Right atrium auricular region (tissue), 2 donors: ENCODE measurements around the gene ABHD17C. TPM values are rescaled to one million over a fixed set of nuclear protein-coding genes. Genes with fewer than 3 reads are reported as not detected.

Experiments
- DNase-seq: peaks from one replicate; pipeline ENCODE4 v3.0.0-alpha.2; 2019; ENCODE audit warnings: low spot score
- H3K27ac ChIP-seq, 2 donors: fragments of 200-600 bp; sonication (generic); 1 replicate in 1 of 2; 2 replicates in 1 of 2; pipeline ENCODE4 v1.5.1; 2016 to 2019
- H3K27me3 ChIP-seq, 2 donors: fragments of 200-600 bp; sonication (generic); one replicate each; pipeline versions ENCODE4 v1.5.1 to v1.6.0; 2017 to 2019
- H3K36me3 ChIP-seq: fragments of 200-600 bp; sonication (generic); one replicate; pipeline ENCODE4 v1.5.1; 2016
- H3K4me1 ChIP-seq, 2 donors: fragments of 200-600 bp; sonication (generic); one replicate each; pipeline versions ENCODE4 v1.5.1 to v1.6.0; 2017 to 2019
- H3K4me3 ChIP-seq, 2 donors: fragments of 200-600 bp; sonication (generic); 1 replicate in 1 of 2; 2 replicates in 1 of 2; pipeline ENCODE4 v1.5.1; 2017 to 2019; ENCODE audit warnings: mild to moderate bottlenecking in 1 of 2, moderate library complexity in 1 of 2
- H3K9me3 ChIP-seq, 2 donors: fragments of 200-600 bp; sonication (generic); one replicate each; pipeline ENCODE4 v1.5.1; 2019
- total RNA-seq, 2 donors: library from RNA; depleted of rRNA; stranded (reverse); fragments of >200 nt; gene quantifications; one replicate each; pipeline ENCODE4 v1.1.0, GENCODE V29; 2016
- TF ChIP-seq, protein P1 (sequence below), 2 donors: fragments of 200-600 bp; sonication (generic); IDR thresholded peaks; one replicate each; pipeline ENCODE4 v1.5.1; 2019; ENCODE audit warnings: antibody characterized with exemption in 2 of 2

The ABHD17C gene
- total RNA-seq, 2 donors from 2014 or later, result 1.0 to 1.7 TPM

DNA sequence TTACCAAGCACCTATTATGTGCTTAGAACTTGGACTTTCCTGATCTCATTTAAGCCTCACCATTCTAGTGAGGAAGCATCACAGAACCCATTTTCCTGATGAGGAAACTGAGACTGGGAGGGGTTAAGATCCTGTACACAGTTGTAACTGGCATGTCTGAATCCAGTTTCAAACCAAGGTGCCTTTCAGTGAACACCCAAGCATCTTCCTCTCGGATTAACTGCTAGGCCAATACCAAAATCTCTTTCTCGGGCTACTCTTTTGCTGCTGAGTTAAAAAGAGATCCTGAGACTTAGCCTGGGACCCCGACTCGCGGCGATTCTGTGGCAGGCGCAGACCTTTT, 83.5 kb downstream of the ABHD17C start:
- DNase-seq, result no peak
- Histone ChIP-seq H3K4me3 (peak overlapping the region in 1 of 2 donors; percentile 50), H3K4me1 (peaks cover 0 to 40% of the 10 kb centered on the region in 2 donors), H3K9me3 (no peaks in the 10 kb centered on the region), H3K27ac (no peak overlapping the region), H3K36me3 (no peaks in the 10 kb centered on the region), H3K27me3 (no peaks in the 10 kb centered on the region)
- TF ChIP-seq, protein P1, sequence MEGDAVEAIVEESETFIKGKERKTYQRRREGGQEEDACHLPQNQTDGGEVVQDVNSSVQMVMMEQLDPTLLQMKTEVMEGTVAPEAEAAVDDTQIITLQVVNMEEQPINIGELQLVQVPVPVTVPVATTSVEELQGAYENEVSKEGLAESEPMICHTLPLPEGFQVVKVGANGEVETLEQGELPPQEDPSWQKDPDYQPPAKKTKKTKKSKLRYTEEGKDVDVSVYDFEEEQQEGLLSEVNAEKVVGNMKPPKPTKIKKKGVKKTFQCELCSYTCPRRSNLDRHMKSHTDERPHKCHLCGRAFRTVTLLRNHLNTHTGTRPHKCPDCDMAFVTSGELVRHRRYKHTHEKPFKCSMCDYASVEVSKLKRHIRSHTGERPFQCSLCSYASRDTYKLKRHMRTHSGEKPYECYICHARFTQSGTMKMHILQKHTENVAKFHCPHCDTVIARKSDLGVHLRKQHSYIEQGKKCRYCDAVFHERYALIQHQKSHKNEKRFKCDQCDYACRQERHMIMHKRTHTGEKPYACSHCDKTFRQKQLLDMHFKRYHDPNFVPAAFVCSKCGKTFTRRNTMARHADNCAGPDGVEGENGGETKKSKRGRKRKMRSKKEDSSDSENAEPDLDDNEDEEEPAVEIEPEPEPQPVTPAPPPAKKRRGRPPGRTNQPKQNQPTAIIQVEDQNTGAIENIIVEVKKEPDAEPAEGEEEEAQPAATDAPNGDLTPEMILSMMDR (IDR thresholded peaks at IDR 0.05), result no peak

DNA sequence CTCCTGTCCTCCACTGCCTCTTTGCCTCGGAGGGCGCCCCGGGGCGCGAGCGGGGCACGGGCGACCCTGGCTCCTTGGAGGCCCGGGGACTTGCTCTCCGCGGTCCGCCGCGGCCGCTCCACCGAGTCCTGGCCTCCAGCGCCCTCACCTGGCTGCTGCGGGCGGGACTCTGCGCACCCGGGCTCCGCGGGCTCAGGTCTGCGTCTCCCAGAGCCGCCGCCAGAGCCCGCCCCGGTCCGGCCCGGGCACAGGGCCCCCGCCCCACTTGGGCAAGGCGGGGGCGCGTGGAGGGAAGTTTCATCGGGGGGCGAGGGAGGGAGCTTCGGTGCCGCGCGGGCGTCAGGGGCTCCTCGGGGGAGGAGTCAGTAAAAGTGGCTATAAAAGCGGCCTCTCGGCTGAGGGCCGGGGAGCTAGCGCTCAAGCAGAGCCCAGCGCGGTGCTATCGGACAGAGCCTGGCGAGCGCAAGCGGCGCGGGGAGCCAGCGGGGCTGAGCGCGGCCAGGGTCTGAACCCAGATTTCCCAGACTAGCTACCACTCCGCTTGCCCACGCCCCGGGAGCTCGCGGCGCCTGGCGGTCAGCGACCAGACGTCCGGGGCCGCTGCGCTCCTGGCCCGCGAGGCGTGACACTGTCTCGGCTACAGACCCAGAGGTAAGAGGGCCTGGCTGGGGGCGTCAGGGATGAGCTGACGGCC, 84.0 kb downstream of the ABHD17C start, which contains the start of gene CEMIP:
TSS of gene CEMIP (plus strand) at position 407 of the 694 bp plus-strand sequence. CDS start 94,510 bp downstream, outside the sequence.
- TF ChIP-seq, protein P1 (IDR thresholded peaks at IDR 0.05), result peak; percentile 56 to 91
- H3K27me3 ChIP-seq, result no peaks in the 10 kb centered on the region
- H3K9me3 ChIP-seq, result no peaks in the 10 kb centered on the region
- H3K4me1 ChIP-seq, result peaks cover 0 to 40% of the 10 kb centered on the region in 2 donors
- peak; percentile 71 for DNase-seq
- H3K36me3 ChIP-seq, result no peaks in the 10 kb centered on the region
- H3K27ac ChIP-seq, result no peak within 1 kb of the TSS
- peak within 1 kb of the TSS; percentile 27 to 50 for H3K4me3 ChIP-seq

DNA sequence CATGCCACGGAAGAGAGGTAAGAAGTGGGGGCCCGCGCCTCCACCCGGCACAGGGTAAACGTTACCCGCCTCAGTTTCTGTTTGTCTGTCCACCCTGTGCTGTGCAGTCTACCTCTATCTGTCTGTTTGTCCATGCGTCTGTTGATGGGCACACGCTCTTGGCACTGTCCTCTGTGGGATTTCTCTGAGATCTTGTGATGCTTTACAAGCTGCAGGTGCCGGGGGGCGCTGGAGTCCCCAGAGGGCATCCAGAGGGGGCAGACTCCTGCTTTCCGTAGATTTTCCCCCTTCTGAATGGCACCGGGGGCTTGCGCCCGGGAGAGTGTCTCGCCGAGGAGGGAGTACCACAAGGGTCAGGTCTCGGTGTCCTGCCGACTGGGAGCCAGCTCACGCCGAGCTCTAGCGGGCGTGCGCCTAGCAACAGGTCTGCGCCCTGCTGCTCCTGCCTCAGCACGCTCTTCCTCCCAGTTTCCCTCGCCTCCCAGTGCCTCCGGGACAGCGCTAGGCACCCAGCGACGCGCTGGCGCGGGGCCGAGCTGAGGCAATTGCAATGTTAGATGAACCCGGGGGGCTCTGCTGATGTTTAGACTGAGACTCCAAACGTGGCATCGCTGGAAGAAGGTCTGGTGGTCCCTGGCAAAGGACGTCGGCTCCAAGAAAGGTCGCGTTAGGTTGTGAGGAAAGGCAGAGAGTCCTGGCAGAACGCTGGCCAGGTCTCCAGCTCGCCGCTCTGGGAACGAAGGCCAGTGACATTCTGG, 84.7 kb downstream of the ABHD17C start:
- DNase-seq, result no peak
- no peaks in the 10 kb centered on the region for H3K9me3 ChIP-seq
- TF ChIP-seq, protein P1 (IDR thresholded peaks at IDR 0.05), result no peak
- no peaks in the 10 kb centered on the region for H3K36me3 ChIP-seq
- peaks cover 0 to 40% of the 10 kb centered on the region in 2 donors for H3K4me1 ChIP-seq
- no peaks in the 10 kb centered on the region for H3K27me3 ChIP-seq
- H3K4me3 ChIP-seq, result peak overlapping the region; percentile 27 to 50
- no peak overlapping the region for H3K27ac ChIP-seq

DNA sequence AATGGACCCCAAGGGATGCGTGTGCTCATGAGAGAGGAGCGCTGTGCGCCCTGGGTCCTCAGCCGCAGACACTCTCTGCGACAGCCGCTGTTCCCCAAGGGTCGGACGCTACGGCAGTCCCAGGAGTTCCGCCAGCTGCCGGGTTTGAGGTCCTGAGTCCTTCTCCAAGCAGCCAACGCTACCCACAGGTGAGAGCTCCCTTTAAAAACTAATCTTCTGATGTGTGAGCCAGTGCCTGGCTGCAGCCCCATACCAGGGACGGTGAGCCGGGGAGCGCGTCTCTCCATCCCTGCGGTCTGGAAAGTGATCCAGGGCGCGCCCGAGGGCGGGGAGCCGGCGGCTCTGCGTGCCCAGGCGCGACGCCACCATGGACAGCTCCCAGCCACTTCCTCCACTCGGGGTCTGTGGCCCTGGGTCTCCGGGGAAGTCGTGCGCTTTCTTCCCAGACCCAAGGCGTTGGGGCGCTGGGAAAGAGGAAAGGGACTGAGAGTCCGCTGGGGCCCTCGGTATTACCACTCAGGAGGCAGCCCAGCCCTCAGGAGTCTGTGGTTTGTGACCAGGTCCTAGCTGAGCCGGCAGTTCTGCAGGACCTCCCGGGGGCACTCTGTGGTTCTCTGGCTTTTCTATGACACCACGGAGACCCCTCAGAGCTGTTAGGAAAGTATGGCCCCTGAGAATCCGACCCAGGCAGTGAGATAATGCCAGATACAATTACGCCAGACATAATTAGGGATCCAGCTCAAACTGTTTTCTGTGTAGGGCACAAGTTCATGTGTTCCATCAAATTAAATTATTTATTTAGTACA, 85.5 kb downstream of the ABHD17C start:
- H3K36me3 ChIP-seq, result no peaks in the 10 kb centered on the region
- no peak for DNase-seq
- no peaks in the 10 kb centered on the region for H3K27me3 ChIP-seq
- peaks cover 0 to 40% of the 10 kb centered on the region in 2 donors for H3K4me1 ChIP-seq
- peak overlapping the region in 1 of 2 donors; percentile 50 for H3K4me3 ChIP-seq
- H3K27ac ChIP-seq, result no peak overlapping the region
- no peaks in the 10 kb centered on the region for H3K9me3 ChIP-seq
- TF ChIP-seq, protein P1 (IDR thresholded peaks at IDR 0.05), result no peak

DNA sequence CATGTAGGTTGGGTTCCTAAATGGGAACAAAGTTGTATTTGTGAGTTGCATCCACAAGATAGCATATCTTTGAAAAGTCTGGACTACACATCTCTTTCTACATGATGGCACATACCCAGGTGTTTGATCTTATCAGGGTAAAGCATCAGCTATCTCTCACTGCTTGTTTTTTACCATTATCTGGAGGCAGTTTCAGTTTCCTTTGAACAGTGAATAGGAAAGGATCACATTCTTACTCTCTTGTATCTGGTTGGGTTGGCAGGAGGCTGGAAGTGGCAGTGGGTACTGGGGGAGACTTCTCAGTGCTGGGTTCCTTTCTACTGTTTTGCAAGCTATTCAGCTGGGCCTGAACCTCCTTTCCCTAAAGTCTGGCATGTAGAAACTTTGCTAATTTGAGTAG, 88.2 kb downstream of the ABHD17C start:
- H3K4me3 ChIP-seq, result no peak overlapping the region
- no peaks in the 10 kb centered on the region for H3K9me3 ChIP-seq
- H3K4me1 ChIP-seq, result peaks cover 0 to 25% of the 10 kb centered on the region in 2 donors
- H3K36me3 ChIP-seq, result no peaks in the 10 kb centered on the region
- no peaks in the 10 kb centered on the region for H3K27me3 ChIP-seq
- DNase-seq, result no peak
- TF ChIP-seq, protein P1 (IDR thresholded peaks at IDR 0.05), result no peak
- H3K27ac ChIP-seq, result no peak overlapping the region
